ENCODE data around the gene TMEM182. TPM values are rescaled to one million over a fixed set of nuclear protein-coding genes. Genes with fewer than 3 reads are reported as not detected.
A peak's percentile ranks its signal among the peaks of the same experiment; 100 is the strongest.

The TMEM182 gene
- total RNA-seq, 2 donors from 2014 or later = 6.8 to 10.0 TPM

- Mint-ChIP-seq H3K4me3 (no peak overlapping the region), H3K27me3 (ENCODE audit: low read depth) (no peaks in the 10 kb centered on the region), H3K4me1 (ENCODE audit: low read depth) (no peaks in the 10 kb centered on the region), H3K27ac (no peak overlapping the region), H3K36me3 (ENCODE audit: insufficient read depth in 2 of 2) (peaks cover 24 to 35% of the 10 kb centered on the region in 2 donors), H3K9me3 (peaks cover 14 to 23% of the 10 kb centered on the region in 2 donors)
- ATAC-seq (replicated peaks in 1 of 2) (no peak), DNase-seq (no peak)
Observed at GRCh38 chr2:102797486-102797885, 35.7 kb downstream of the TMEM182 start.

GRCh38 chr2:102798181-102798580 is 36.4 kb downstream of the TMEM182 start:
- ATAC-seq (replicated peaks in 1 of 2) (no peak), DNase-seq (no peak)
- H3K4me3 Mint-ChIP-seq = no peak overlapping the region
- H3K27ac Mint-ChIP-seq = no peak overlapping the region
- H3K27me3 Mint-ChIP-seq (ENCODE audit: low read depth) = no peaks in the 10 kb centered on the region
- H3K9me3 Mint-ChIP-seq = peaks cover 13 to 23% of the 10 kb centered on the region in 2 donors
- H3K4me1 Mint-ChIP-seq (ENCODE audit: low read depth) = peaks cover 3% of the 10 kb centered on the region
- peaks cover 26 to 37% of the 10 kb centered on the region in 2 donors for H3K36me3 Mint-ChIP-seq (ENCODE audit: insufficient read depth in 2 of 2)

- no peak for ATAC-seq (replicated peaks in 1 of 2)
- H3K36me3 Mint-ChIP-seq (ENCODE audit: insufficient read depth in 2 of 2) = peaks cover 26 to 37% of the 10 kb centered on the region in 2 donors
Observed at GRCh38 chr2:102801098-102801718, 39.4 kb downstream of the TMEM182 start.

GRCh38 chr2:102801858-102802699 is 40.2 kb downstream of the TMEM182 start:
- no peaks in the 10 kb centered on the region for H3K27me3 Mint-ChIP-seq (ENCODE audit: low read depth)
- H3K36me3 Mint-ChIP-seq (ENCODE audit: insufficient read depth in 2 of 2) = peaks cover 26 to 37% of the 10 kb centered on the region in 2 donors
- no peak overlapping the region for H3K27ac Mint-ChIP-seq
- peaks cover 7% of the 10 kb centered on the region for H3K4me1 Mint-ChIP-seq (ENCODE audit: low read depth)
- H3K4me3 Mint-ChIP-seq = no peak overlapping the region
- DNase-seq (no peak), ATAC-seq (replicated peaks in 1 of 2) (no peak)
- peaks cover 9 to 19% of the 10 kb centered on the region in 2 donors for H3K9me3 Mint-ChIP-seq

More at GRCh38 chr2:102801098-102801718, 39.4 kb downstream of the TMEM182 start:
- H3K27me3 Mint-ChIP-seq (ENCODE audit: low read depth) = no peaks in the 10 kb centered on the region
- H3K9me3 Mint-ChIP-seq = peaks cover 9 to 19% of the 10 kb centered on the region in 2 donors
- H3K4me3 Mint-ChIP-seq = no peak overlapping the region
- DNase-seq = peak in 1 of 2 donors; percentile 8
- H3K27ac Mint-ChIP-seq = peak overlapping the region; percentile 6
- peaks cover 7% of the 10 kb centered on the region for H3K4me1 Mint-ChIP-seq (ENCODE audit: low read depth)

- H3K4me1 Mint-ChIP-seq (ENCODE audit: low read depth) = peaks cover 7% of the 10 kb centered on the region
- no peaks in the 10 kb centered on the region for H3K27me3 Mint-ChIP-seq (ENCODE audit: low read depth)
- ATAC-seq (replicated peaks in 1 of 2) = peak in 1 of 2 donors; percentile 17
- H3K9me3 Mint-ChIP-seq = peaks cover 6 to 19% of the 10 kb centered on the region in 2 donors
- DNase-seq = no peak
- H3K36me3 Mint-ChIP-seq (ENCODE audit: insufficient read depth in 2 of 2) = peaks cover 26 to 28% of the 10 kb centered on the region in 2 donors
- H3K4me3 Mint-ChIP-seq = no peak overlapping the region
- H3K27ac Mint-ChIP-seq = no peak overlapping the region
Observed at GRCh38 chr2:102803041-102803896, 41.4 kb downstream of the TMEM182 start.

- Mint-ChIP-seq H3K36me3 (ENCODE audit: insufficient read depth in 2 of 2) (peaks cover 26 to 28% of the 10 kb centered on the region in 2 donors), H3K9me3 (peaks cover 6 to 19% of the 10 kb centered on the region in 2 donors), H3K27ac (no peak overlapping the region), H3K4me3 (no peak overlapping the region), H3K4me1 (ENCODE audit: low read depth) (peaks cover 7% of the 10 kb centered on the region), H3K27me3 (ENCODE audit: low read depth) (no peaks in the 10 kb centered on the region)
- ATAC-seq (replicated peaks in 1 of 2) (no peak), DNase-seq (no peak)
Observed at GRCh38 chr2:102803897-102804217, 42.0 kb downstream of the TMEM182 start.

- no peak overlapping the region for H3K27ac Mint-ChIP-seq
- H3K4me3 Mint-ChIP-seq = no peak overlapping the region
- DNase-seq (peak; percentile 37 to 42), ATAC-seq (replicated peaks in 1 of 2) (peak in 1 of 2 donors; percentile 27)
- H3K27me3 Mint-ChIP-seq (ENCODE audit: low read depth) = no peaks in the 10 kb centered on the region
- peaks cover 20% of the 10 kb centered on the region for H3K4me1 Mint-ChIP-seq (ENCODE audit: low read depth)
- peaks cover 10% of the 10 kb centered on the region in 2 donors for H3K36me3 Mint-ChIP-seq (ENCODE audit: insufficient read depth in 2 of 2)
- H3K9me3 Mint-ChIP-seq = peaks cover 2 to 4% of the 10 kb centered on the region in 2 donors
Observed at GRCh38 chr2:102806250-102806837, 44.5 kb downstream of the TMEM182 start.

- no peaks in the 10 kb centered on the region for H3K36me3 Mint-ChIP-seq (ENCODE audit: insufficient read depth in 2 of 2)
- ATAC-seq (replicated peaks in 1 of 2) (peak; percentile 45 to 89), DNase-seq (no peak)
- H3K27me3 Mint-ChIP-seq (ENCODE audit: low read depth) = no peaks in the 10 kb centered on the region
- H3K9me3 Mint-ChIP-seq = no peaks in the 10 kb centered on the region
- H3K27ac Mint-ChIP-seq = peak overlapping the region; percentile 64
- peaks cover 13% of the 10 kb centered on the region for H3K4me1 Mint-ChIP-seq (ENCODE audit: low read depth)
- no peak overlapping the region for H3K4me3 Mint-ChIP-seq
Observed at GRCh38 chr2:102809291-102810189, 47.7 kb downstream of the TMEM182 start.

- Mint-ChIP-seq H3K9me3 (no peaks in the 10 kb centered on the region), H3K4me3 (no peak overlapping the region), H3K4me1 (ENCODE audit: low read depth) (peaks cover under 1% of the 10 kb centered on the region), H3K36me3 (ENCODE audit: insufficient read depth in 2 of 2) (no peaks in the 10 kb centered on the region), H3K27me3 (ENCODE audit: low read depth) (no peaks in the 10 kb centered on the region), H3K27ac (no peak overlapping the region)
- DNase-seq = no peak
- no peak for ATAC-seq (replicated peaks in 1 of 2)
Observed at GRCh38 chr2:102815285-102815684, 53.5 kb downstream of the TMEM182 start.

- H3K27ac Mint-ChIP-seq = no peak overlapping the region
- H3K4me3 Mint-ChIP-seq = no peak overlapping the region
- H3K4me1 Mint-ChIP-seq (ENCODE audit: low read depth) = no peaks in the 10 kb centered on the region
- H3K27me3 Mint-ChIP-seq (ENCODE audit: low read depth) = no peaks in the 10 kb centered on the region
- ATAC-seq (replicated peaks in 1 of 2) (no peak), DNase-seq (no peak)
- H3K9me3 Mint-ChIP-seq = no peaks in the 10 kb centered on the region
- H3K36me3 Mint-ChIP-seq (ENCODE audit: insufficient read depth in 2 of 2) = no peaks in the 10 kb centered on the region
Observed at GRCh38 chr2:102826904-102827303, 65.1 kb downstream of the TMEM182 start.

- DNase-seq = no peak
Observed at GRCh38 chr2:102832789-102833188, 71.0 kb downstream of the TMEM182 start.

More at GRCh38 chr2:102832789-102833188, 71.0 kb downstream of the TMEM182 start:
- H3K4me1 Mint-ChIP-seq (ENCODE audit: low read depth) = no peaks in the 10 kb centered on the region
- H3K27me3 Mint-ChIP-seq (ENCODE audit: low read depth) = no peaks in the 10 kb centered on the region
- no peak for ATAC-seq (replicated peaks in 1 of 2)
- H3K4me3 Mint-ChIP-seq = no peak overlapping the region
- H3K36me3 Mint-ChIP-seq (ENCODE audit: insufficient read depth in 2 of 2) = no peaks in the 10 kb centered on the region
- H3K9me3 Mint-ChIP-seq = no peaks in the 10 kb centered on the region
- no peak overlapping the region for H3K27ac Mint-ChIP-seq

Measured in activated T-cell treated with anti-CD3 and anti-CD28 coated beads, Interleukin-2, amount 50 U/mL, for 72 hours (primary cell).